Measurements from ENCODE around the gene ABHD17A. TPM values are rescaled to one million over a fixed set of nuclear protein-coding genes. Genes with fewer than 3 reads are reported as not detected.

Gene ABHD17A
- total and polyA plus RNA-seq, 2 donors (not counting 1 experiment from before 2014, with no cell fraction given), result 63.1 to 134 TPM

GRCh38 chr19:1924320-1924961, 39.1 kb upstream of the ABHD17A start:
- H3K9me3 ChIP-seq (ENCODE audit: control extremely low read depth in 1 of 3, control insufficient read depth in 2 of 3, insufficient read depth in 1 of 3, low read length in 2 of 3), result peaks cover 0 to 5% (median 0%) of the 10 kb centered on the region in 3 donors
- H2AFZ ChIP-seq (ENCODE audit: insufficient read depth, low read depth, low read length, poor library complexity, severe bottlenecking), result no peak overlapping the region
- ChIA-PET CTCF (interaction anchor here (1.3 to 1.7 kb wide), 2 partner anchors 27 to 60 kb away, joined by 4 to 5 read pairs; no protein-coding TSS in a partner anchor), POLR2A (interaction anchor here (1.6 kb wide), 1 partner anchor 28 kb away, joined by 4 read pairs; no protein-coding TSS in a partner anchor)
- H3K4me1 ChIP-seq (ENCODE audit: control insufficient read depth in 2 of 2, insufficient read depth in 2 of 2, low read length in 2 of 2), result peaks cover 4 to 28% of the 10 kb centered on the region in 2 donors
- no peaks in the 10 kb centered on the region for H3K9me3 Mint-ChIP-seq (ENCODE audit: insufficient read depth)
- H3K27me3 Mint-ChIP-seq, result no peaks in the 10 kb centered on the region
- no peak overlapping the region for H3K9ac ChIP-seq (ENCODE audit: low read length)
- H3K27me3 ChIP-seq (replicated peaks in 1 of 4; ENCODE audit: control extremely low read depth in 1 of 4, control insufficient read depth in 3 of 4, insufficient read depth in 4 of 4, low read length in 3 of 4), result no peaks in the 10 kb centered on the region
- no peak overlapping the region for H3K4me3 Mint-ChIP-seq
- intact Hi-C loops (cut with micrococcal nuclease), result no loop called here
- H3K36me3 ChIP-seq (replicated peaks in 1 of 2; ENCODE audit: control extremely low read depth in 1 of 2, control insufficient read depth in 1 of 2, extremely low read depth in 1 of 2, insufficient read depth in 2 of 2, low read length in 1 of 2), result peaks cover 2 to 36% of the 10 kb centered on the region in 2 experiments
- no peak overlapping the region for H3K4me3 ChIP-seq (ENCODE audit: control extremely low read depth in 1 of 5, extremely low read depth in 1 of 5, insufficient read depth in 1 of 5, low read depth in 2 of 5, low read length in 4 of 5)
- ATAC-seq (ENCODE audit: low read depth) (no peak), DNase-seq (no peak)
- H4K20me1 ChIP-seq (ENCODE audit: control insufficient read depth, insufficient read depth, low read length, poor library complexity, severe bottlenecking), result no peaks in the 10 kb centered on the region
- TF ChIP-seq, protein P1, sequence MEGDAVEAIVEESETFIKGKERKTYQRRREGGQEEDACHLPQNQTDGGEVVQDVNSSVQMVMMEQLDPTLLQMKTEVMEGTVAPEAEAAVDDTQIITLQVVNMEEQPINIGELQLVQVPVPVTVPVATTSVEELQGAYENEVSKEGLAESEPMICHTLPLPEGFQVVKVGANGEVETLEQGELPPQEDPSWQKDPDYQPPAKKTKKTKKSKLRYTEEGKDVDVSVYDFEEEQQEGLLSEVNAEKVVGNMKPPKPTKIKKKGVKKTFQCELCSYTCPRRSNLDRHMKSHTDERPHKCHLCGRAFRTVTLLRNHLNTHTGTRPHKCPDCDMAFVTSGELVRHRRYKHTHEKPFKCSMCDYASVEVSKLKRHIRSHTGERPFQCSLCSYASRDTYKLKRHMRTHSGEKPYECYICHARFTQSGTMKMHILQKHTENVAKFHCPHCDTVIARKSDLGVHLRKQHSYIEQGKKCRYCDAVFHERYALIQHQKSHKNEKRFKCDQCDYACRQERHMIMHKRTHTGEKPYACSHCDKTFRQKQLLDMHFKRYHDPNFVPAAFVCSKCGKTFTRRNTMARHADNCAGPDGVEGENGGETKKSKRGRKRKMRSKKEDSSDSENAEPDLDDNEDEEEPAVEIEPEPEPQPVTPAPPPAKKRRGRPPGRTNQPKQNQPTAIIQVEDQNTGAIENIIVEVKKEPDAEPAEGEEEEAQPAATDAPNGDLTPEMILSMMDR (IDR thresholded peaks at IDR 0.05), result no peak
- TF ChIP-seq EZH2 (IDR thresholded peaks at IDR 0.05; ENCODE audit: borderline replicate concordance, insufficient read depth, low read depth, low read length, poor library complexity, severe bottlenecking), result no peak
- H3K79me2 ChIP-seq (ENCODE audit: control insufficient read depth, insufficient read depth, low read length), result peaks cover 5% of the 10 kb centered on the region
- H3K4me2 ChIP-seq (replicated peaks; ENCODE audit: low read depth, low read length, poor library complexity, severe bottlenecking), result peak overlapping the region; percentile 33
- peak overlapping the region; percentile 10 for H3K27ac Mint-ChIP-seq
- 99% methylated on average over 35 of the region's 35 CpGs for WGBS (ENCODE audit: insufficient coverage)
- peaks cover 10% of the 10 kb centered on the region for H3K4me1 Mint-ChIP-seq
- no peak overlapping the region for H3K27ac ChIP-seq (ENCODE audit: low read length in 2 of 2)

GRCh38 chr19:1923319-1923718, 38.0 kb upstream of the ABHD17A start:
- Histone ChIP-seq H3K9ac (ENCODE audit: low read length) (no peak overlapping the region), H3K4me1 (ENCODE audit: control insufficient read depth in 2 of 2, insufficient read depth in 2 of 2, low read length in 2 of 2) (peaks cover 0 to 22% of the 10 kb centered on the region in 2 donors), H4K20me1 (ENCODE audit: control insufficient read depth, insufficient read depth, low read length, poor library complexity, severe bottlenecking) (no peaks in the 10 kb centered on the region), H2AFZ (ENCODE audit: insufficient read depth, low read depth, low read length, poor library complexity, severe bottlenecking) (no peak overlapping the region), H3K4me2 (replicated peaks; ENCODE audit: low read depth, low read length, poor library complexity, severe bottlenecking) (peak overlapping the region; percentile 31), H3K27me3 (replicated peaks in 1 of 4; ENCODE audit: control extremely low read depth in 1 of 4, control insufficient read depth in 3 of 4, insufficient read depth in 4 of 4, low read length in 3 of 4) (no peaks in the 10 kb centered on the region), H3K9me3 (ENCODE audit: control extremely low read depth in 1 of 3, control insufficient read depth in 2 of 3, insufficient read depth in 1 of 3, low read length in 2 of 3) (peaks cover 0 to 5% (median 0%) of the 10 kb centered on the region in 3 donors), H3K36me3 (replicated peaks in 1 of 2; ENCODE audit: control extremely low read depth in 1 of 2, control insufficient read depth in 1 of 2, extremely low read depth in 1 of 2, insufficient read depth in 2 of 2, low read length in 1 of 2) (peaks cover 2 to 43% of the 10 kb centered on the region in 2 experiments), H3K4me3 (ENCODE audit: control extremely low read depth in 1 of 5, extremely low read depth in 1 of 5, insufficient read depth in 1 of 5, low read depth in 2 of 5, low read length in 4 of 5) (no peak overlapping the region), H3K79me2 (ENCODE audit: control insufficient read depth, insufficient read depth, low read length) (peaks cover 3% of the 10 kb centered on the region), H3K27ac (ENCODE audit: low read length in 2 of 2) (peak overlapping the region in 1 of 2 donors; percentile 46)
- TF ChIP-seq, protein P1 (IDR thresholded peaks at IDR 0.05), result no peak
- TF ChIP-seq EZH2 (IDR thresholded peaks at IDR 0.05; ENCODE audit: borderline replicate concordance, insufficient read depth, low read depth, low read length, poor library complexity, severe bottlenecking), result no peak
- ChIA-PET POLR2A (interaction anchor here (0.5 to 1.6 kb wide), 8 partner anchors 11 to 927 kb away, joined by 3 to 5 read pairs (median 4); partner anchors contain the start of genes ADAT3 and SCAMP4), CTCF (interaction anchor here (1.0 to 1.7 kb wide), 4 partner anchors 14 to 59 kb away, joined by 3 to 7 read pairs (median 4); no protein-coding TSS in a partner anchor)
- ATAC-seq (ENCODE audit: low read depth) (peak; percentile 85), DNase-seq (peak; percentile 66)
- H3K9me3 Mint-ChIP-seq (ENCODE audit: insufficient read depth), result no peaks in the 10 kb centered on the region
- peak overlapping the region; percentile 76 for H3K27ac Mint-ChIP-seq
- intact Hi-C loops (cut with micrococcal nuclease), result loop anchor here (1.0 kb wide), 1 partner anchor 18 kb away; the partner anchor contains the start of genes ADAT3 and SCAMP4
- H3K4me1 Mint-ChIP-seq, result peaks cover 4% of the 10 kb centered on the region
- no peak overlapping the region for H3K4me3 Mint-ChIP-seq
- 84% methylated on average over 5 of the region's 8 CpGs for WGBS (ENCODE audit: insufficient coverage)
- H3K27me3 Mint-ChIP-seq, result no peaks in the 10 kb centered on the region

Data from B cell (primary cell).